ENCODE results near the gene COG3. TPM values are rescaled to one million over a fixed set of nuclear protein-coding genes. Genes with fewer than 3 reads are reported as not detected.

COG3 gene
- total and polyA plus RNA-seq, 2 experiments from 2014 or later, result 17.1 to 23.9 TPM

DNA sequence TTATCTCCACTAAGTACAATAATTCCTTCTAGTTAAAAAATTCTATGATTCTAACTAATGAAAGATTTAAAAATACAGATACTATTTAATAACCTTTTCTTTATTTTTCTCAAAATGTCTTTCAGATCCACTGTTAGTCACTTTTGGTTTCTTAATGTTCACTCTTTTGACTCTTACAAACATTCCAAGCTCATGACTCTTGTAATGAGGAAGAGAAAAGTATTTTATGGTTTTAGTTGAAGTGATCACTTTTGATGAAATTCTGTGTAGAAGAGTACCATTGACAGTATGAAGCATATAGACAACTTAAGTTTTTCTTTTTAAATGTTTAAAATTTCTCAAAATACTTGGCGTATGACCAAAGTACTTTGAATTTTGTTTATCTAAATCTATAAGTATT lies 27.8 kb downstream of the COG3 start:
- no peaks in the 10 kb centered on the region for H3K9me2 ChIP-seq (ENCODE audit: insufficient read depth)
- H3K27me3 ChIP-seq (ENCODE audit: insufficient read depth), result no peaks in the 10 kb centered on the region
- H4K20me1 ChIP-seq (replicated peaks; ENCODE audit: insufficient read depth), result no peaks in the 10 kb centered on the region
- no peak overlapping the region for H2AFZ ChIP-seq
- no peaks in the 10 kb centered on the region for H3K4me1 ChIP-seq (ENCODE audit: insufficient read depth)
- H3K36me3 ChIP-seq (ENCODE audit: insufficient read depth), result peaks cover 8% of the 10 kb centered on the region
- no peaks in the 10 kb centered on the region for H3F3A ChIP-seq (replicated peaks; ENCODE audit: low read depth)
- no peak overlapping the region for H3K4me3 ChIP-seq
- Mint-ChIP-seq H3K27ac (no peak overlapping the region), H3K4me1 (no peaks in the 10 kb centered on the region), H3K36me3 (ENCODE audit: low read depth) (peaks cover 19% of the 10 kb centered on the region), H3K27me3 (ENCODE audit: insufficient read depth, low read depth, poor library complexity) (no peaks in the 10 kb centered on the region), H3K4me3 (no peak overlapping the region), H3K9me3 (no peaks in the 10 kb centered on the region)
- H3K4me2 ChIP-seq, result no peak overlapping the region
- TF ChIP-seq ZNF114 (CRISPR knock-in tag; IDR thresholded peaks at IDR 0.05) (no peak), CREB1 (CRISPR knock-in tag; IDR thresholded peaks at IDR 0.05; ENCODE audit: low read depth) (no peak), JUNB (IDR thresholded peaks at IDR 0.05; ENCODE audit: unreplicated experiment) (no peak), EZH2 (IDR thresholded peaks at IDR 0.05; ENCODE audit: low read depth, unreplicated experiment) (no peak), CTCF (conservative IDR thresholded peaks at IDR 0.05; ENCODE audit: low read depth in 2 of 2) (no peak), ETS1 (IDR thresholded peaks at IDR 0.05) (no peak), NANOG (IDR thresholded peaks at IDR 0.05; ENCODE audit: borderline replicate concordance) (no peak), EZH2phosphoT487 (IDR thresholded peaks at IDR 0.05; ENCODE audit: unreplicated experiment) (no peak), STAT1 (IDR thresholded peaks at IDR 0.05; ENCODE audit: unreplicated experiment) (no peak), ZNF331 (CRISPR knock-in tag; IDR thresholded peaks at IDR 0.05; ENCODE audit: low read depth) (no peak), POLR2AphosphoS5 (IDR thresholded peaks at IDR 0.05; ENCODE audit: low read depth) (no peak), ZNF462 (CRISPR knock-in tag; IDR thresholded peaks at IDR 0.05) (no peak)
- TF ChIP-seq, protein P1, sequence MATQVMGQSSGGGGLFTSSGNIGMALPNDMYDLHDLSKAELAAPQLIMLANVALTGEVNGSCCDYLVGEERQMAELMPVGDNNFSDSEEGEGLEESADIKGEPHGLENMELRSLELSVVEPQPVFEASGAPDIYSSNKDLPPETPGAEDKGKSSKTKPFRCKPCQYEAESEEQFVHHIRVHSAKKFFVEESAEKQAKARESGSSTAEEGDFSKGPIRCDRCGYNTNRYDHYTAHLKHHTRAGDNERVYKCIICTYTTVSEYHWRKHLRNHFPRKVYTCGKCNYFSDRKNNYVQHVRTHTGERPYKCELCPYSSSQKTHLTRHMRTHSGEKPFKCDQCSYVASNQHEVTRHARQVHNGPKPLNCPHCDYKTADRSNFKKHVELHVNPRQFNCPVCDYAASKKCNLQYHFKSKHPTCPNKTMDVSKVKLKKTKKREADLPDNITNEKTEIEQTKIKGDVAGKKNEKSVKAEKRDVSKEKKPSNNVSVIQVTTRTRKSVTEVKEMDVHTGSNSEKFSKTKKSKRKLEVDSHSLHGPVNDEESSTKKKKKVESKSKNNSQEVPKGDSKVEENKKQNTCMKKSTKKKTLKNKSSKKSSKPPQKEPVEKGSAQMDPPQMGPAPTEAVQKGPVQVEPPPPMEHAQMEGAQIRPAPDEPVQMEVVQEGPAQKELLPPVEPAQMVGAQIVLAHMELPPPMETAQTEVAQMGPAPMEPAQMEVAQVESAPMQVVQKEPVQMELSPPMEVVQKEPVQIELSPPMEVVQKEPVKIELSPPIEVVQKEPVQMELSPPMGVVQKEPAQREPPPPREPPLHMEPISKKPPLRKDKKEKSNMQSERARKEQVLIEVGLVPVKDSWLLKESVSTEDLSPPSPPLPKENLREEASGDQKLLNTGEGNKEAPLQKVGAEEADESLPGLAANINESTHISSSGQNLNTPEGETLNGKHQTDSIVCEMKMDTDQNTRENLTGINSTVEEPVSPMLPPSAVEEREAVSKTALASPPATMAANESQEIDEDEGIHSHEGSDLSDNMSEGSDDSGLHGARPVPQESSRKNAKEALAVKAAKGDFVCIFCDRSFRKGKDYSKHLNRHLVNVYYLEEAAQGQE (IDR thresholded peaks at IDR 0.05; ENCODE audit: unreplicated experiment), result no peak
- no peaks in the 10 kb centered on the region for H3K79me2 ChIP-seq (replicated peaks; ENCODE audit: insufficient read depth)
- ATAC-seq, result no peak
- H3K27ac ChIP-seq (ENCODE audit: low read depth), result no peak overlapping the region
- DNase-seq (ENCODE audit: low spot score), result no peak

All from GM23338 (cell line).